IPS-20b (cell line): Measurements from ENCODE around the gene SZRD1.

ENCODE experiments used
- H3K27ac ChIP-seq: one replicate; pipeline ENCODE4 v1.5.1; 2013; ENCODE audit warnings: low read length
- H3K27me3 ChIP-seq: 2 replicates; pipeline ENCODE4 v1.6.1; 2013; ENCODE audit warnings: mild to moderate bottlenecking, low read length, inconsistent platforms; ENCODE audit not compliant: insufficient read depth
- H3K36me3 ChIP-seq: 2 replicates; pipeline ENCODE4 v1.6.1; 2013; ENCODE audit warnings: low read depth, mild to moderate bottlenecking, inconsistent platforms, low read length, moderate library complexity; ENCODE audit not compliant: insufficient read depth
- H3K4me1 ChIP-seq: 2 replicates; pipeline ENCODE4 v1.6.1; 2013; ENCODE audit warnings: mild to moderate bottlenecking, control low read depth, inconsistent platforms, low read length, moderate library complexity; ENCODE audit not compliant: insufficient read depth
- H3K4me3 ChIP-seq: 2 replicates; pipeline ENCODE4 v1.5.1; 2013; ENCODE audit warnings: mild to moderate bottlenecking, low read length, inconsistent platforms
- H3K9ac ChIP-seq: 2 replicates; pipeline ENCODE4 v1.6.1; 2013; ENCODE audit warnings: low read depth, mild to moderate bottlenecking, inconsistent platforms, low read length, moderate library complexity
- H3K9me3 ChIP-seq: 2 replicates; pipeline ENCODE4 v1.6.1; 2013; ENCODE audit warnings: mild to moderate bottlenecking, low read depth, low read length, inconsistent platforms; ENCODE audit not compliant: insufficient read depth

Gene SZRD1

GRCh38 chr1:16409536-16410152 is 42.6 kb downstream of the SZRD1 start:
- H3K36me3 ChIP-seq = no peaks in the 10 kb centered on the region
- H3K27me3 ChIP-seq = no peaks in the 10 kb centered on the region
- H3K9me3 ChIP-seq = no peaks in the 10 kb centered on the region
- H3K4me3 ChIP-seq = no peak overlapping the region
- H3K9ac ChIP-seq = no peak overlapping the region
- no peaks in the 10 kb centered on the region for H3K4me1 ChIP-seq
- no peak overlapping the region for H3K27ac ChIP-seq

- Histone ChIP-seq H3K4me1 (no peaks in the 10 kb centered on the region), H3K9me3 (no peaks in the 10 kb centered on the region), H3K36me3 (no peaks in the 10 kb centered on the region), H3K27me3 (no peaks in the 10 kb centered on the region), H3K27ac (no peak overlapping the region), H3K9ac (no peak overlapping the region), H3K4me3 (no peak overlapping the region)
Observed at GRCh38 chr1:16410803-16411202, 43.8 kb downstream of the SZRD1 start.

GRCh38 chr1:16413191-16413590 is 46.1 kb downstream of the SZRD1 start:
- H3K27ac ChIP-seq = no peak overlapping the region
- H3K27me3 ChIP-seq = no peaks in the 10 kb centered on the region
- H3K9ac ChIP-seq = no peak overlapping the region
- no peaks in the 10 kb centered on the region for H3K4me1 ChIP-seq
- no peaks in the 10 kb centered on the region for H3K9me3 ChIP-seq
- no peak overlapping the region for H3K4me3 ChIP-seq
- no peaks in the 10 kb centered on the region for H3K36me3 ChIP-seq

- Histone ChIP-seq H3K27me3 (no peaks in the 10 kb centered on the region), H3K9me3 (no peaks in the 10 kb centered on the region), H3K9ac (no peak overlapping the region), H3K36me3 (no peaks in the 10 kb centered on the region), H3K4me1 (no peaks in the 10 kb centered on the region), H3K27ac (no peak overlapping the region), H3K4me3 (no peak overlapping the region)
Observed at GRCh38 chr1:16418823-16419425, 51.9 kb downstream of the SZRD1 start.

GRCh38 chr1:16420424-16421118 is 53.5 kb downstream of the SZRD1 start:
- no peaks in the 10 kb centered on the region for H3K36me3 ChIP-seq
- H3K9ac ChIP-seq = 0 out of 2 replicates have a peak overlapping the region, but pooled peaks have one; percentile 11
- no peaks in the 10 kb centered on the region for H3K4me1 ChIP-seq
- H3K27ac ChIP-seq = no peak overlapping the region
- H3K9me3 ChIP-seq = no peaks in the 10 kb centered on the region
- no peak overlapping the region for H3K4me3 ChIP-seq
- H3K27me3 ChIP-seq = no peaks in the 10 kb centered on the region

- Histone ChIP-seq H3K27me3 (no peaks in the 10 kb centered on the region), H3K4me1 (no peaks in the 10 kb centered on the region), H3K36me3 (no peaks in the 10 kb centered on the region), H3K9me3 (no peaks in the 10 kb centered on the region), H3K4me3 (no peak overlapping the region), H3K27ac (no peak overlapping the region), H3K9ac (no peak overlapping the region)
Observed at GRCh38 chr1:16421201-16421600, 54.2 kb downstream of the SZRD1 start.

- Histone ChIP-seq H3K27me3 (no peaks in the 10 kb centered on the region), H3K36me3 (no peaks in the 10 kb centered on the region), H3K9ac (no peak overlapping the region), H3K9me3 (no peaks in the 10 kb centered on the region), H3K4me3 (no peak overlapping the region), H3K27ac (no peak overlapping the region), H3K4me1 (no peaks in the 10 kb centered on the region)
Observed at GRCh38 chr1:16422041-16422440, 55.0 kb downstream of the SZRD1 start.

- H3K9ac ChIP-seq = no peak overlapping the region
- H3K4me1 ChIP-seq = no peaks in the 10 kb centered on the region
- H3K36me3 ChIP-seq = no peaks in the 10 kb centered on the region
- H3K27ac ChIP-seq = no peak overlapping the region
- H3K9me3 ChIP-seq = no peaks in the 10 kb centered on the region
- H3K27me3 ChIP-seq = no peaks in the 10 kb centered on the region
- H3K4me3 ChIP-seq = no peak overlapping the region
Observed at GRCh38 chr1:16425125-16426025, 58.3 kb downstream of the SZRD1 start.

GRCh38 chr1:16430606-16431005 is 63.6 kb downstream of the SZRD1 start:
- H3K27ac ChIP-seq = no peak overlapping the region
- no peaks in the 10 kb centered on the region for H3K27me3 ChIP-seq
- no peaks in the 10 kb centered on the region for H3K9me3 ChIP-seq
- H3K4me1 ChIP-seq = no peaks in the 10 kb centered on the region
- no peak overlapping the region for H3K9ac ChIP-seq
- no peak overlapping the region for H3K4me3 ChIP-seq
- H3K36me3 ChIP-seq = no peaks in the 10 kb centered on the region

GRCh38 chr1:16433030-16433429 is 66.0 kb downstream of the SZRD1 start:
- Histone ChIP-seq H3K27ac (no peak overlapping the region), H3K4me3 (no peak overlapping the region), H3K9ac (no peak overlapping the region)

GRCh38 chr1:16434007-16434406 is 67.0 kb downstream of the SZRD1 start:
- Histone ChIP-seq H3K4me3 (no peak overlapping the region), H3K36me3 (no peaks in the 10 kb centered on the region), H3K27ac (no peak overlapping the region), H3K9me3 (no peaks in the 10 kb centered on the region), H3K27me3 (no peaks in the 10 kb centered on the region), H3K4me1 (no peaks in the 10 kb centered on the region), H3K9ac (no peak overlapping the region)

More at GRCh38 chr1:16433030-16433429, 66.0 kb downstream of the SZRD1 start:
- H3K27me3 ChIP-seq = no peaks in the 10 kb centered on the region
- no peaks in the 10 kb centered on the region for H3K4me1 ChIP-seq
- no peaks in the 10 kb centered on the region for H3K9me3 ChIP-seq
- no peaks in the 10 kb centered on the region for H3K36me3 ChIP-seq
